HL-60 (cell line): ENCODE data around the gene MPPE1.

ENCODE experiments used
- CTCF ChIP-seq: IDR thresholded peaks from one replicate; pipeline ENCODE4 v1.5.1; 2011; ENCODE audit warnings: low read length, control low read depth, inconsistent platforms; ENCODE audit not compliant: insufficient read depth
- POLR2AphosphoS5 ChIP-seq: IDR thresholded peaks from 2 replicates; pipeline ENCODE4 v1.6.1; 2012; ENCODE audit warnings: low read depth
- TF ChIP-seq, protein P1 (sequence below): IDR thresholded peaks from 2 replicates; pipeline ENCODE4 v1.6.1; 2012; ENCODE audit warnings: low read depth; ENCODE audit not compliant: insufficient replicate concordance

- TF ChIP-seq CTCF (no peak), POLR2AphosphoS5 (no peak)
- TF ChIP-seq, protein P1, sequence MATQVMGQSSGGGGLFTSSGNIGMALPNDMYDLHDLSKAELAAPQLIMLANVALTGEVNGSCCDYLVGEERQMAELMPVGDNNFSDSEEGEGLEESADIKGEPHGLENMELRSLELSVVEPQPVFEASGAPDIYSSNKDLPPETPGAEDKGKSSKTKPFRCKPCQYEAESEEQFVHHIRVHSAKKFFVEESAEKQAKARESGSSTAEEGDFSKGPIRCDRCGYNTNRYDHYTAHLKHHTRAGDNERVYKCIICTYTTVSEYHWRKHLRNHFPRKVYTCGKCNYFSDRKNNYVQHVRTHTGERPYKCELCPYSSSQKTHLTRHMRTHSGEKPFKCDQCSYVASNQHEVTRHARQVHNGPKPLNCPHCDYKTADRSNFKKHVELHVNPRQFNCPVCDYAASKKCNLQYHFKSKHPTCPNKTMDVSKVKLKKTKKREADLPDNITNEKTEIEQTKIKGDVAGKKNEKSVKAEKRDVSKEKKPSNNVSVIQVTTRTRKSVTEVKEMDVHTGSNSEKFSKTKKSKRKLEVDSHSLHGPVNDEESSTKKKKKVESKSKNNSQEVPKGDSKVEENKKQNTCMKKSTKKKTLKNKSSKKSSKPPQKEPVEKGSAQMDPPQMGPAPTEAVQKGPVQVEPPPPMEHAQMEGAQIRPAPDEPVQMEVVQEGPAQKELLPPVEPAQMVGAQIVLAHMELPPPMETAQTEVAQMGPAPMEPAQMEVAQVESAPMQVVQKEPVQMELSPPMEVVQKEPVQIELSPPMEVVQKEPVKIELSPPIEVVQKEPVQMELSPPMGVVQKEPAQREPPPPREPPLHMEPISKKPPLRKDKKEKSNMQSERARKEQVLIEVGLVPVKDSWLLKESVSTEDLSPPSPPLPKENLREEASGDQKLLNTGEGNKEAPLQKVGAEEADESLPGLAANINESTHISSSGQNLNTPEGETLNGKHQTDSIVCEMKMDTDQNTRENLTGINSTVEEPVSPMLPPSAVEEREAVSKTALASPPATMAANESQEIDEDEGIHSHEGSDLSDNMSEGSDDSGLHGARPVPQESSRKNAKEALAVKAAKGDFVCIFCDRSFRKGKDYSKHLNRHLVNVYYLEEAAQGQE = no peak
These were observed 16.4 kb downstream of the MPPE1 start for GRCh38 chr18:11891737-11892136.
